SK-N-MC (cell line): Measurements from ENCODE around the gene AGTR1.

Experiments
- DNase-seq: peaks from one replicate; pipeline ENCODE4 v3.0.0-alpha.2; 2011; ENCODE audit warnings: low read depth, low spot score
- H3K27ac ChIP-seq: fragments of 200-600 bp; sonication (generic); 2 replicates; pipeline ENCODE4 v1.5.1; 2016; ENCODE audit warnings: mixed run types
- H3K36me3 ChIP-seq: fragments of 200-600 bp; sonication (generic); 2 replicates; pipeline ENCODE4 v1.6.1; 2017; ENCODE audit warnings: antibody characterized with exemption, low read length, mixed read lengths; ENCODE audit not compliant: insufficient read depth
- H3K4me3 ChIP-seq: fragments of 200-600 bp; sonication (generic); 2 replicates; pipeline ENCODE4 v1.5.1; 2016
- H3K9ac ChIP-seq: fragments of 200-600 bp; sonication (generic); 2 replicates; pipeline ENCODE4 v1.8.0; 2017; ENCODE audit warnings: mixed run types, mixed read lengths; ENCODE audit not compliant: insufficient read length
- H3K9me3 ChIP-seq: fragments of 200-600 bp; sonication (generic); 2 replicates; pipeline ENCODE4 v1.6.1; 2017; ENCODE audit warnings: low read depth, mild to moderate bottlenecking, antibody characterized with exemption, low read length, moderate library complexity, mixed read lengths
- EZH2 ChIP-seq: fragments of 200-600 bp; sonication (generic); IDR thresholded peaks from one replicate; pipeline ENCODE4 v1.6.1; 2017; ENCODE audit warnings: antibody characterized with exemption
- FOXP2 ChIP-seq: optimal IDR thresholded peaks from 2 replicates; pipeline ENCODE3; 2011; ENCODE audit warnings: mild to moderate bottlenecking, moderate library complexity; ENCODE audit not compliant: insufficient read depth; ENCODE audit errors: extremely low read length, control extremely low read depth
- POLR2AphosphoS5 ChIP-seq: IDR thresholded peaks from 2 replicates; pipeline ENCODE4 v1.6.1; 2012; ENCODE audit warnings: mild to moderate bottlenecking, low read depth, low read length, borderline replicate concordance

Gene AGTR1

DNA sequence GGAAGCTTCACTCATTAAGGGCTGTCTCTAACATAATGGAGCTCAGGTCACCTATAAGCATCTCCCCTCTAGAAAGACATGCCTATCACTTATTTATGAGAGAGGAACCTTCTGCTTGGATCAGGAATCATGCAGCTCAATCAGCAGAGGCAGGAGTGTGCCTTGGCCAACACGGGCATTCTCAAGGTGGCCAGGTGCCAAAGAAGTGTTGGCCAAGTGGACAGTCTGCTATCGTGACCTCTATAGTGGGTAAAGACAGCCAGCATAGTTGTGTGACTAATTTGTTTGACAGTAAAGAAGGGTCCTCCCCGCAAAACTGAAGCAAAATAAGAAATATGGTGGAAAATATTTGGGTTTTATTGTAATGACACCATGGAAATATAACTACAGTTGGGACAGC, 14.7 kb upstream of the AGTR1 start:
- DNase-seq = no peak
- Histone ChIP-seq H3K9me3 (no peaks in the 10 kb centered on the region), H3K36me3 (no peaks in the 10 kb centered on the region), H3K9ac (no peak overlapping the region), H3K4me3 (no peak overlapping the region), H3K27ac (no peak overlapping the region)
- no peak for TF ChIP-seq POLR2AphosphoS5

DNA sequence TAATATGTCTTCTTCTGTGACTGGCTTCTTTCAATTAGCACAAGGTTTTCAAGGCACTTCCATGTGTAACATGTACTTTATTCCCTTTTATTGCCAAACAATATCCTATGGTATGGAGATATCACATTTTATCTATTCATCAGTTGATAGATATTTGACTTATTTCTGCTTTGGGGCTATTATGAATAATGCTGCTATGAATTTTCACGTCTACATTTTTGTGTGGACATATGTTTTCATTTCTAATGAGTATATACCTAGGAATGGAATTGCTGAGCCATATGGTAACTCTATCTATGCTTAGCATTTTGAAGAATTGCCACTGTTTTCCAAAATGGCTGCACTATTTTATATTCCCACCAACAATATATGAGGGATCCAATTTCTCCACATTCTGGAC, 3.6 kb upstream of the AGTR1 start:
- Histone ChIP-seq H3K9ac (no peak overlapping the region), H3K4me3 (no peak overlapping the region), H3K9me3 (no peaks in the 10 kb centered on the region), H3K27ac (no peak overlapping the region), H3K36me3 (no peaks in the 10 kb centered on the region)
- no peak for TF ChIP-seq EZH2
- TF ChIP-seq POLR2AphosphoS5 = no peak
- DNase-seq = no peak

- peak overlapping the region; percentile 75 for H3K4me3 ChIP-seq
Observed at GRCh38 chr3:148698190-148698810, 597 bp downstream of the AGTR1 start.

DNA sequence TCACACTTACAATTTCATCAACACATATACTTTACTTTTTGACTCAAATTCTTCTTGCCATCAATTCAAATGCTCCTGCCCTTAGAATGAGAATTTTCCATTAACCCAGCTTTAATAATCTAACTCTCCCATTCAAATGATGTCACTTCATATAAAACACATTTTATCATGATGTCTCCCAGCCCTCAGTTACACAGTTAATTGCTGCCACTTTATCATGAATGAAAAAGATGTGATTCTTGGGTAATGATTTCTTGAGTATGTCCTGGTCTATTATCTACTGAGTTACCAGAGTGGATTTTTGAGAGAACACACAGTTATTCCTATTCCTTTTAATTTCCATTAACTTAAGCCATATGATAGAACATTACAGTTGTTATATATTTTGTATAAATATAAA, 7.6 kb downstream of the AGTR1 start:
- Histone ChIP-seq H3K9ac (no peak overlapping the region), H3K4me3 (no peak overlapping the region), H3K27ac (no peak overlapping the region), H3K36me3 (no peaks in the 10 kb centered on the region), H3K9me3 (no peaks in the 10 kb centered on the region)
- no peak for DNase-seq
- TF ChIP-seq POLR2AphosphoS5 = no peak

More at GRCh38 chr3:148698190-148698810, 597 bp downstream of the AGTR1 start:
- Histone ChIP-seq H3K9me3 (no peaks in the 10 kb centered on the region), H3K9ac (peak overlapping the region; percentile 4), H3K27ac (no peak overlapping the region), H3K36me3 (no peaks in the 10 kb centered on the region)
- no peak for DNase-seq
- TF ChIP-seq FOXP2 (no peak), POLR2AphosphoS5 (no peak), EZH2 (no peak)

GRCh38 chr3:148707601-148708380, 10.1 kb downstream of the AGTR1 start:
- Histone ChIP-seq H3K9ac (no peak overlapping the region), H3K27ac (no peak overlapping the region), H3K36me3 (no peaks in the 10 kb centered on the region), H3K4me3 (no peak overlapping the region), H3K9me3 (no peaks in the 10 kb centered on the region)
- DNase-seq = no peak
- TF ChIP-seq EZH2 = no peak
- TF ChIP-seq POLR2AphosphoS5 = no peak
- TF ChIP-seq FOXP2 = no peak

DNA sequence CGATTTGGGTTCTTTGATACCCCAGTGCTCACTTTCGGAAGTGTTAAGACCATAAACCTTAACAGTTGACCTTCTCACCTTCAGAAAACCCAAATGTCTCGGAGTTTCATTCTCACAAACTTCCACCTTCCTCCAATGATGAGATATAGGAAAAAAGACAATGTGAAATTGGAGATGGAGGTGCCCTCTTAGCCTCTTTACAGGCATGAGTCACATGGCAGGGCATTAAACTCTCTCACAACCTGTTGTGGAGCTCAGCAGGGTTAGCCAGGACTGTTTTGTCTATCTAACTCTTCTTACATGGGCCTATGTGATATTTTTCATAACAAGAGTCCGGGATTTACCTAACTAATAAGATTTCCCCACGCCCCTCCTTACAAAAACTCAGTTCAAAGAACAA, 10.7 kb downstream of the AGTR1 start:
- Histone ChIP-seq H3K9me3 (no peaks in the 10 kb centered on the region), H3K36me3 (no peaks in the 10 kb centered on the region), H3K27ac (no peak overlapping the region), H3K4me3 (no peak overlapping the region), H3K9ac (no peak overlapping the region)
- no peak for DNase-seq
- TF ChIP-seq EZH2 = no peak
- no peak for TF ChIP-seq POLR2AphosphoS5
- no peak for TF ChIP-seq FOXP2

GRCh38 chr3:148709560-148710253, 12.0 kb downstream of the AGTR1 start:
- Histone ChIP-seq H3K36me3 (no peaks in the 10 kb centered on the region), H3K9ac (no peak overlapping the region), H3K27ac (no peak overlapping the region), H3K4me3 (no peak overlapping the region), H3K9me3 (no peaks in the 10 kb centered on the region)
- DNase-seq = no peak
- TF ChIP-seq FOXP2 = no peak
- TF ChIP-seq POLR2AphosphoS5 = no peak
- no peak for TF ChIP-seq EZH2

GRCh38 chr3:148710665-148711064, 13.0 kb downstream of the AGTR1 start:
- H3K4me3 ChIP-seq = no peak overlapping the region
- H3K9me3 ChIP-seq = no peaks in the 10 kb centered on the region
- no peak overlapping the region for H3K9ac ChIP-seq
- no peak for DNase-seq
- no peak overlapping the region for H3K27ac ChIP-seq
- TF ChIP-seq POLR2AphosphoS5 = no peak
- no peak for TF ChIP-seq FOXP2
- no peak for TF ChIP-seq EZH2
- no peaks in the 10 kb centered on the region for H3K36me3 ChIP-seq
